Measurements from ENCODE around the gene LINGO3. TPM values are rescaled to one million over a fixed set of nuclear protein-coding genes. Genes with fewer than 3 reads are reported as not detected.

The LINGO3 gene
- total RNA-seq, 6 donors from 2014 or later: 0.10 to 0.61 (median 0.17) TPM; not detected in 3

GRCh38 chr19:2343289-2343982 lies 35.5 kb upstream of the LINGO3 start:
- no peaks in the 10 kb centered on the region for H3K27me3 ChIP-seq
- TF ChIP-seq EP300 (IDR thresholded peaks at IDR 0.05) (no peak), POLR2A (IDR thresholded peaks at IDR 0.05) (no peak), CTCF (IDR thresholded peaks at IDR 0.05) (no peak), POLR2AphosphoS5 (IDR thresholded peaks at IDR 0.05) (no peak)
- peak in 1 of 2 donors; percentile 74 for DNase-seq
- no peak overlapping the region for H3K4me3 ChIP-seq
- no peaks in the 10 kb centered on the region for H3K9me3 ChIP-seq
- 97 to 99% methylated on average over 22 to 25 of the region's 31 CpGs for whole genome bisulfite sequencing, 2 donors
- peaks cover 0 to 61% (median 32%) of the 10 kb centered on the region in 4 donors for H3K36me3 ChIP-seq
- no peak for ATAC-seq (ENCODE audit: low FRiP score in 2 of 2)
- peaks cover 0 to 3% (median 0%) of the 10 kb centered on the region in 4 donors for H3K4me1 ChIP-seq
- no peak overlapping the region for H3K27ac ChIP-seq

- H3K4me3 ChIP-seq: no peak overlapping the region
- 95 to 99% methylated on average over 18 to 25 of the region's 29 CpGs for WGBS, 2 donors
- peaks cover 0 to 3% (median 0%) of the 10 kb centered on the region in 4 donors for H3K4me1 ChIP-seq
- no peaks in the 10 kb centered on the region for H3K9me3 ChIP-seq
- no peak overlapping the region for H3K27ac ChIP-seq
- TF ChIP-seq EP300 (IDR thresholded peaks at IDR 0.05) (no peak), CTCF (IDR thresholded peaks at IDR 0.05) (no peak), POLR2A (IDR thresholded peaks at IDR 0.05) (no peak), POLR2AphosphoS5 (IDR thresholded peaks at IDR 0.05) (no peak)
- ATAC-seq (ENCODE audit: low FRiP score in 2 of 2) (no peak), DNase-seq (peak in 1 of 2 donors; percentile 67)
- H3K27me3 ChIP-seq: no peaks in the 10 kb centered on the region
- peaks cover 0 to 60% (median 35%) of the 10 kb centered on the region in 4 donors for H3K36me3 ChIP-seq
Measured at GRCh38 chr19:2342656-2343288, 34.8 kb upstream of the LINGO3 start.

- TF ChIP-seq CTCF (IDR thresholded peaks at IDR 0.05): no peak
- no peak for TF ChIP-seq EP300 (IDR thresholded peaks at IDR 0.05)
- TF ChIP-seq POLR2AphosphoS5 (IDR thresholded peaks at IDR 0.05): no peak
- TF ChIP-seq POLR2A (IDR thresholded peaks at IDR 0.05): no peak
- ATAC-seq (ENCODE audit: low FRiP score in 2 of 2): no peak
- Histone ChIP-seq H3K36me3 (peaks cover 0 to 64% (median 37%) of the 10 kb centered on the region in 4 donors), H3K9me3 (no peaks in the 10 kb centered on the region), H3K4me3 (no peak overlapping the region), H3K27me3 (no peaks in the 10 kb centered on the region), H3K4me1 (peaks cover 0 to 3% (median 0%) of the 10 kb centered on the region in 4 donors), H3K27ac (no peak overlapping the region)
- DNase-seq: peak in 1 of 2 donors; percentile 64
- 80 to 82% methylated on average over 14 to 15 of the region's 15 CpGs for WGBS, 2 donors
Measured at GRCh38 chr19:2341982-2342381, 34.0 kb upstream of the LINGO3 start.

GRCh38 chr19:2341244-2341751 lies 33.3 kb upstream of the LINGO3 start:
- H3K27me3 ChIP-seq: no peaks in the 10 kb centered on the region
- WGBS, 2 donors: 49 to 73% methylated on average over 5 to 23 of the region's 24 CpGs
- H3K4me3 ChIP-seq: no peak overlapping the region
- no peaks in the 10 kb centered on the region for H3K9me3 ChIP-seq
- DNase-seq (no peak), ATAC-seq (ENCODE audit: low FRiP score in 2 of 2) (no peak)
- peaks cover 0 to 3% (median 0%) of the 10 kb centered on the region in 4 donors for H3K4me1 ChIP-seq
- peaks cover 0 to 62% (median 35%) of the 10 kb centered on the region in 4 donors for H3K36me3 ChIP-seq
- peak overlapping the region in 1 of 4 donors; percentile 17 for H3K27ac ChIP-seq
- TF ChIP-seq CTCF (IDR thresholded peaks at IDR 0.05) (no peak), POLR2AphosphoS5 (IDR thresholded peaks at IDR 0.05) (no peak), POLR2A (IDR thresholded peaks at IDR 0.05) (no peak), EP300 (IDR thresholded peaks at IDR 0.05) (no peak)
